ENCODE measurements around the gene RASGRP1.
"Not testable (repeated sequence)": the region's sequence is repeated elsewhere in the genome, so short reads cannot be mapped to it uniquely, and the experiment has no call there.

The RASGRP1 gene

GRCh38 chr15:38588672-38589071 lies 24.1 kb upstream of the RASGRP1 start (continued):
- TF ChIP-seq ISL1 (CRISPR knock-in tag; IDR thresholded peaks at IDR 0.05) (no peak), RARB (CRISPR knock-in tag; IDR thresholded peaks at IDR 0.05) (no peak), PATZ1 (CRISPR knock-in tag; IDR thresholded peaks at IDR 0.05; ENCODE audit: borderline replicate concordance) (no peak), TOX (CRISPR knock-in tag; IDR thresholded peaks at IDR 0.05; ENCODE audit: borderline replicate concordance) (no peak), TCF4 (CRISPR knock-in tag; IDR thresholded peaks at IDR 0.05; ENCODE audit: borderline replicate concordance) (no peak), GLIS3 (CRISPR knock-in tag; IDR thresholded peaks at IDR 0.05) (no peak), ZFP3 (CRISPR knock-in tag; IDR thresholded peaks at IDR 0.05) (no peak), ZFP30 (CRISPR knock-in tag; IDR thresholded peaks at IDR 0.05) (no peak), PPARA (CRISPR knock-in tag; IDR thresholded peaks at IDR 0.05; ENCODE audit: borderline replicate concordance) (no peak), OSR1 (CRISPR knock-in tag; IDR thresholded peaks at IDR 0.05) (no peak), ZNF8 (CRISPR knock-in tag; IDR thresholded peaks at IDR 0.05) (no peak), ZNF565 (CRISPR knock-in tag; conservative IDR thresholded peaks at IDR 0.05; ENCODE audit: low read depth) (no peak)

GRCh38 chr15:38587214-38587613 lies 22.6 kb upstream of the RASGRP1 start:
- TF ChIP-seq ZC3H10 (CRISPR knock-in tag; IDR thresholded peaks at IDR 0.05) (no peak), CSDC2 (CRISPR knock-in tag; IDR thresholded peaks at IDR 0.05) (no peak), TCF4 (CRISPR knock-in tag; IDR thresholded peaks at IDR 0.05; ENCODE audit: borderline replicate concordance) (no peak), RARB (CRISPR knock-in tag; IDR thresholded peaks at IDR 0.05) (no peak), ISL1 (CRISPR knock-in tag; IDR thresholded peaks at IDR 0.05) (no peak), CSRNP3 (CRISPR knock-in tag; IDR thresholded peaks at IDR 0.05) (no peak), OSR1 (CRISPR knock-in tag; IDR thresholded peaks at IDR 0.05) (no peak), ZFP3 (CRISPR knock-in tag; IDR thresholded peaks at IDR 0.05) (no peak), BACH2 (CRISPR knock-in tag; IDR thresholded peaks at IDR 0.05; ENCODE audit: borderline replicate concordance) (no peak), TOX (CRISPR knock-in tag; IDR thresholded peaks at IDR 0.05; ENCODE audit: borderline replicate concordance) (no peak), PPARA (CRISPR knock-in tag; IDR thresholded peaks at IDR 0.05; ENCODE audit: borderline replicate concordance) (no peak), ZNF565 (CRISPR knock-in tag; conservative IDR thresholded peaks at IDR 0.05; ENCODE audit: low read depth) (no peak), PATZ1 (CRISPR knock-in tag; IDR thresholded peaks at IDR 0.05; ENCODE audit: borderline replicate concordance) (no peak)
- no peak for ATAC-seq

GRCh38 chr15:38586005-38586404 lies 21.4 kb upstream of the RASGRP1 start:
- ATAC-seq = not testable (repeated sequence)

GRCh38 chr15:38578626-38579025 lies 14.0 kb upstream of the RASGRP1 start:
- no peak for TF ChIP-seq ZNF565 (CRISPR knock-in tag; conservative IDR thresholded peaks at IDR 0.05; ENCODE audit: low read depth)
- TF ChIP-seq GLIS3 (CRISPR knock-in tag; IDR thresholded peaks at IDR 0.05) = no peak
- no peak for ATAC-seq

GRCh38 chr15:38577424-38577987 lies 12.9 kb upstream of the RASGRP1 start:
- TF ChIP-seq POU6F1 (CRISPR knock-in tag; IDR thresholded peaks at IDR 0.05; ENCODE audit: borderline replicate concordance, low read depth) (no peak), ZFP30 (CRISPR knock-in tag; IDR thresholded peaks at IDR 0.05) (no peak), ISL1 (CRISPR knock-in tag; IDR thresholded peaks at IDR 0.05) (no peak), BACH2 (CRISPR knock-in tag; IDR thresholded peaks at IDR 0.05; ENCODE audit: borderline replicate concordance) (no peak), PATZ1 (CRISPR knock-in tag; IDR thresholded peaks at IDR 0.05; ENCODE audit: borderline replicate concordance) (no peak), ZNF565 (CRISPR knock-in tag; conservative IDR thresholded peaks at IDR 0.05; ENCODE audit: low read depth) (no peak), ZNF8 (CRISPR knock-in tag; IDR thresholded peaks at IDR 0.05) (no peak), GLIS3 (CRISPR knock-in tag; IDR thresholded peaks at IDR 0.05) (no peak), TOX (CRISPR knock-in tag; IDR thresholded peaks at IDR 0.05; ENCODE audit: borderline replicate concordance) (no peak)
- no peak for ATAC-seq

Measured in SK-N-SH treated with all-trans-retinoic acid at 6 μM for 48 hours (cell line).